ENCODE data around the gene ST6GALNAC6. TPM values are rescaled to one million over a fixed set of nuclear protein-coding genes. Genes with fewer than 3 reads are reported as not detected.
A peak's percentile ranks its signal among the peaks of the same experiment; 100 is the strongest.

The ST6GALNAC6 gene
- total RNA-seq, 4 donors from 2014 or later = 7.7 to 88.3 (median 18.9) TPM

- H3K4me1 ChIP-seq = peaks cover 2 to 44% (median 25%) of the 10 kb centered on the region in 4 donors
- H3K27ac ChIP-seq = peak overlapping the region in 2 of 4 donors; percentile 37 to 65
Observed at GRCh38 chr9:127912882-127913281, 13.5 kb upstream of the ST6GALNAC6 start.

GRCh38 chr9:127912296-127912695 lies 12.9 kb upstream of the ST6GALNAC6 start:
- H3K27me3 ChIP-seq = no peaks in the 10 kb centered on the region
- TF ChIP-seq POLR2A (IDR thresholded peaks at IDR 0.05) = no peak
- TF ChIP-seq CTCF (IDR thresholded peaks at IDR 0.05) = no peak
- H3K36me3 ChIP-seq = peaks cover 0 to 49% (median 0%) of the 10 kb centered on the region in 3 donors
- no peaks in the 10 kb centered on the region for H3K9me3 ChIP-seq
- H3K4me3 ChIP-seq = no peak overlapping the region
- no peak for DNase-seq
- peak overlapping the region in 2 of 4 donors; percentile 37 to 65 for H3K27ac ChIP-seq
- peaks cover 2 to 39% (median 24%) of the 10 kb centered on the region in 4 donors for H3K4me1 ChIP-seq

More at GRCh38 chr9:127912882-127913281, 13.5 kb upstream of the ST6GALNAC6 start:
- peaks cover 0 to 47% (median 0%) of the 10 kb centered on the region in 3 donors for H3K36me3 ChIP-seq
- no peak overlapping the region for H3K4me3 ChIP-seq
- TF ChIP-seq CTCF (IDR thresholded peaks at IDR 0.05) (no peak), POLR2A (IDR thresholded peaks at IDR 0.05) (no peak)
- no peaks in the 10 kb centered on the region for H3K9me3 ChIP-seq
- DNase-seq = peak in 2 of 3 donors; percentile 61 to 71
- no peaks in the 10 kb centered on the region for H3K27me3 ChIP-seq

- no peak overlapping the region for H3K4me3 ChIP-seq
- TF ChIP-seq POLR2A (IDR thresholded peaks at IDR 0.05) = no peak
- peak in 3 of 6 experiments; percentile 16 to 40 (median 34) for TF ChIP-seq CTCF (IDR thresholded peaks at IDR 0.05)
- peak overlapping the region in 3 of 4 donors; percentile 2 to 65 (median 63) for H3K27ac ChIP-seq
- H3K4me1 ChIP-seq = peaks cover 2 to 40% (median 34%) of the 10 kb centered on the region in 4 donors
- no peak for DNase-seq
- H3K27me3 ChIP-seq = no peaks in the 10 kb centered on the region
- H3K36me3 ChIP-seq = peaks cover 0 to 49% (median 0%) of the 10 kb centered on the region in 3 donors
- H3K9me3 ChIP-seq = no peaks in the 10 kb centered on the region
Observed at GRCh38 chr9:127910613-127911205, 11.3 kb upstream of the ST6GALNAC6 start.

- H3K36me3 ChIP-seq = peaks cover 0 to 49% (median 0%) of the 10 kb centered on the region in 3 donors
- H3K9me3 ChIP-seq = no peaks in the 10 kb centered on the region
- H3K4me3 ChIP-seq = no peak overlapping the region
- H3K27me3 ChIP-seq = no peaks in the 10 kb centered on the region
- H3K27ac ChIP-seq = peak overlapping the region in 1 of 4 donors; percentile 65
- DNase-seq = no peak
- TF ChIP-seq POLR2A (IDR thresholded peaks at IDR 0.05) (no peak), CTCF (IDR thresholded peaks at IDR 0.05) (no peak)
- peaks cover 0 to 39% (median 34%) of the 10 kb centered on the region in 4 donors for H3K4me1 ChIP-seq
Observed at GRCh38 chr9:127909839-127910273, 10.5 kb upstream of the ST6GALNAC6 start.

GRCh38 chr9:127908660-127908926 lies 9.2 kb upstream of the ST6GALNAC6 start:
- no peak for TF ChIP-seq CTCF (IDR thresholded peaks at IDR 0.05)
- no peak for TF ChIP-seq POLR2A (IDR thresholded peaks at IDR 0.05)
- H3K4me3 ChIP-seq = no peak overlapping the region
- no peaks in the 10 kb centered on the region for H3K9me3 ChIP-seq
- no peaks in the 10 kb centered on the region for H3K27me3 ChIP-seq
- peaks cover 0 to 45% (median 0%) of the 10 kb centered on the region in 3 donors for H3K36me3 ChIP-seq
- peaks cover 0 to 46% (median 40%) of the 10 kb centered on the region in 4 donors for H3K4me1 ChIP-seq
- peak overlapping the region in 1 of 4 donors; percentile 92 for H3K27ac ChIP-seq
- no peak for DNase-seq

Data from Peyer's patch (tissue), 4 donors.